Parietal lobe (tissue), 2 donors: ENCODE data around the gene LIMA1. TPM values are rescaled to one million over a fixed set of nuclear protein-coding genes. Genes with fewer than 3 reads are reported as not detected.

Source experiments
- small RNA-seq: library from RNA; depleted of rRNA; stranded (forward); fragments of <200 nt; gene quantifications from one replicate; pipeline ENCODE3, GENCODE V24; 2014; ENCODE audit warnings: low replicate concordance
- total RNA-seq: library from RNA; depleted of rRNA; stranded (reverse); fragments of >200 nt; gene quantifications from one replicate; pipeline ENCODE4 v1.2.3, GENCODE V29; 2014

The LIMA1 gene
- 32.2 TPM for total RNA-seq

GRCh38 chr12:50283229-50283923 lies at the start of gene LIMA1:
LIMA1 (minus strand) TSS chr12:50283520; CDS start chr12:50248751, 34,769 bp downstream.

GRCh38 chr12:50167049-50167828 lies 116.1 kb downstream of the LIMA1 start, which contains the start of gene CERS5:
CERS5 (minus strand) TSS chr12:50167369; CDS start chr12:50167297, 72 bp downstream.

Small RNA genes within 50 kb of the gene (small RNA-seq; reads per million reads assigned to genes)
- gene MIR1293 (not detected), gene RNU6-1093P (not detected)

Other genes with a start within 250 kb of the LIMA1 start
- 37.6 TPM for gene ASIC1, start 225.9 kb downstream of the LIMA1 start, total RNA-seq
- 105 TPM for gene SMARCD1, start 198.2 kb downstream of the LIMA1 start, total RNA-seq
- gene GPD1, start 179.5 kb downstream of the LIMA1 start, total RNA-seq = 23.8 TPM
- 10.3 TPM for gene COX14, start 171.3 kb downstream of the LIMA1 start, total RNA-seq
- gene CERS5, start 116.2 kb downstream of the LIMA1 start, total RNA-seq = 160 TPM
- gene FAM186A, start 113.1 kb upstream of the LIMA1 start, total RNA-seq = not detected
- gene LARP4, start 117.4 kb upstream of the LIMA1 start, total RNA-seq = 44.8 TPM
- 82.3 TPM for gene DIP2B, start 221.5 kb upstream of the LIMA1 start, total RNA-seq